HG03378 (cell line): ENCODE measurements around the gene SRC.

Experiments
- ATAC-seq: cut with Tn5 transposase; IDR thresholded peaks from one replicate; pipeline ENCODE4 v1.9.1; 2021; ENCODE audit warnings: mild to moderate bottlenecking, moderate library complexity; ENCODE audit not compliant: unreplicated experiment

SRC gene

DNA sequence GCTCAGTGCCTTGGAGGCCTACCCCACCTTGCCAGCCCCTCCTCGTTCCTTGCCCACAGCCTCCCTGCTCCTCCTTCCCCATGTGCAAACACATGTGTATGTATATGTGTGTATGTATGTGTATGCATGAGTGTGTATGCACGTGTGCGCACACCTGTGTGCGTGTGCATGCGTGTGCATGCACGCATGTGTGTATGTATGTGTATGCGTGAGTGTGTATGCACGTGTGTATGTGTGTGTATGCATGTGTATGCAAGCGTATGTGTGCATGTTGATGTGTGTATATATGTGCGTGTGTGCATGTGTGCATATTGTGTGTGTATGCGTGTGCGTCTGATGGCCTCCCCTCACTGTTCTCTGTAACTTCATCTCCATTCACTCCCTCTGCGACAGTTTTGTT, 74.7 kb downstream of the SRC start:
- ATAC-seq, result no peak

DNA sequence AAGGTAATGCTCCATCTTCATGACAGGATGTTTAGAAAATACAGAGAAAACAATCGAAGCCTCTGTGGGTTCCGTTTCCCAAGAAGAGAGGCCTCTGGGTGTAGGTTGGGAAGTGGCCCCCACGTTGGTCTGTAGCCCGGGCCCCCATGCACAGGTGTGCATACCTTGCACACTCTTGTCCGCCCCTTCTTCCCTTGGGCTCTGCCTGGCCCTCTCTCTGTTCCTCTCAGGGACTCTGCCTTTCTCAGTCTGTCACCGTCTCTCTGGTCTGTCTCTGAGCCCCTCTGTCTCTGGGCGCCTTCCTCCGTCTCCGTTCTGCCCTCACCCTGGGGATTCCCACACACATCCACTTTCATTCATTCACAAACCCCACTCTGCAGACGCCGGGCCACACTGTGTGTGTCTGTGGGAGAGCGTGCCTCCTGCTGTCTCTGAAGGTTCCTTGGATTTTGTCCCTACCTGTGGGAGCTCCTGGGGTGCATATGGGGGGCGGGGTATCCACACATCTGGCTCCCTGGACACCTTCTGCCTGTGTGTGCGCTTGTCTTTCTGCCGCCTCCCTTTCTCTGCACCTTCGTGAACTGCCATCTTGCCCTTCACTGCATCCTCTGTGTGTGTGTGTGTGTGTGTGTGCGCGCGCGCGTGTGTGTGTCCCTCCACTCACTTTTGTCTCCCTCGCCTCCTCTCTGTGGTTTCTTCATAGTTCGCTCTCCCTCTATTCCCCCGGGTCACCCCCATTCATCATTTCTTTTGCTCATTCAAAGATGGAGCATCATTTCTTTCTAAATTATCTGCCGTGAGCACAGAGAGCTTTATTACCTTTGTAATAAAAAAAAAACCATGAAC, 75.3 kb downstream of the SRC start:
- ATAC-seq, result no peak

DNA sequence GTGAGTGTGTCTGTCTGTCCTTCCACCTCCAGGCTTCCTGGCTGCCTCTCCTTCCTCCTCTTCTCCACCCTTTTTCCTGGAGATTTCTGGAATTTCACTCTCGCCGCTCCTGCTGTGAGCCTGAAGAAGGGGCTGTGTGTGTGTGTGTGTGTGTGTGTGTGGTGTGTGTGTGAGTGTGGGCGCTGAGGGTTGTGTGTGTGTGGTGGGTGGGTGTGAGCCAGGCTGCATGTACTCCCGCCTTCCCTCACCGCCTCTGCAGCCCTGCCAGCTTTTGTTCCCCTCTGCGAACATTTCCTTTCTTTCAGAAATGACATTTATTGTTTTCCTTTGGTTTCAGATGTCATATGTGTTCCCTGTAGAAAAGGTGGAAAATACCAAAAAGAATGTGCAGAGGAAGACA, 76.0 kb downstream of the SRC start:
- ATAC-seq, result no peak

DNA sequence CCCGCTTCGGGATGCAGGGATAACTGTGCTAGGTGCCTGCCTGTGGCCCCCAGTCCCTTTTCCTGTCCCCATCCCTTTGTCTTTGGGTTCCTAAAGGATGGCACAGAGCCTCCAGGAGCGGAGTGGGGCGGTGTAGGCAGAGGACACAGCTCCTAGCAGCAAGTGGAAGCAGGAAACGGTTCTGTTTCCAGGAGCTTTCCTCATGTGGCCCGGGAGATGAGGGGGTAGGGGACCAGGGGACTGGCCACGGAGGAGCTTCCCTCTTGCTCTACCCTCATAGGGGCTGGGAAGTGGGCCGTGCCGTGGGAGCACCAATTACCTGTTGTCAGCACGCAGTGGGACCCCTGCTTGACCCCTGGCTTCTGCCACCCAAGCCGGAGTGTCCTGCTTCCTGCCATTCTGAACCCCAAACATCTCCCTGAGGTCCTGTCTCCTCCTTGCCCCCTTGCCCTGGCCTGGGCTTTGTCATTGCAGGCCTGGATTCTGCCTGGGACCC, 76.9 kb downstream of the SRC start:
- no peak for ATAC-seq

DNA sequence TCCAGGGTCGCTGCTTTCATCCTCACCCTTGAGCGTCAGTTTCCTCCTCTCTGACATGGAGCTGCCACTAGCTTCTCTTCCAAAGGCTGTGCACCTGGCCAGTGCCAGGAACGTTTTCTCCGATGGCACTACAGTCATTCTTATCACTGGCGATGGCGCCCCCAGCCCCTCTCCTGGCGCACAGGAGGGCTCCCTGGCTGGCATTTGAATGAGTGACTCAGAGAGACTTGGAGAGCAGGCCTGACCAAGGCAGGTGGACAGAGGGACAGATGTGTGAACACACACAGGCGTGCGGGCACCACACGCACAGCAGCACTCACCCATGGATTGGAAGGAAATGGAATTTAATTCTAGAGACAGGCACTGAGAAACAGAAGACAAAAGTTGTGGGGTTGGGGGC, 77.6 kb downstream of the SRC start:
- no peak for ATAC-seq

DNA sequence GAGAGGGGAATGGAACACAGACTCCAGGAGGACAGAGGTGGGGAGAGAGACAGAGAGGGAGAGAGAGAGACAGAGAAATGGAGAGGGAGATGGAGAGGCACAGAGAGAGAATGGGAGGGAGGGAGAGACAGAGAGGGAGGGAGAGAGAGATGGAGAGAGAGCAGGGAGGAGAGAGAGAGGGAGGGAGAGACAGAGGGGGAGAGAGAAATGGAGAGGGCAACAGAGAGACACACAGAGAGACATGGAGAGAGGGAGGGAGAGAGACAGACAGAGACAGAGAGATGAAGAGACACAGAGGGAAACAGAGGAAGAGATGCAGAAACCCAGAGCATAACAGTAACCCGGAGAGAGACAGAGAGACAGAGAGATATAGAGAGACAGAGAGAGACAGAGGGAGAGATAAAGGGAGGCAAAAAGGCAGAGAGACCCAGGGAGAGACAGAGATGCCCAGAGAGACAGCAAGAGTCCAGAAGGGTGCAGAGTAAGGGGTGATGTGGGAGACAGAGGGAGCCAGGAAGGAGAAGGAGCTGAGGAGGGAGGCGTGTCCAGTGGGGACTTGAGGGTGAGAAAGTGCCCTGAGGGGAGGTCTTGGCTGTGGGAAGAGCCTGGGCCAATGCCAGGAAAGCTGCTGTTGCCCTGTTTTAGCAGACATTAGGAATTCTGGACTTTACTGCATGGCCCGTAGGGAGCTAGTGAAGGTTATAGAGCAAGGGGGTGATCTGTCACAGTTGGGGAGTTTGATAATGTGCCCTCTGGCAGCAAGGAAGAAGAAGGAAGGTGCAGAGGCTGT, 78.3 kb downstream of the SRC start:
- ATAC-seq, result no peak

DNA sequence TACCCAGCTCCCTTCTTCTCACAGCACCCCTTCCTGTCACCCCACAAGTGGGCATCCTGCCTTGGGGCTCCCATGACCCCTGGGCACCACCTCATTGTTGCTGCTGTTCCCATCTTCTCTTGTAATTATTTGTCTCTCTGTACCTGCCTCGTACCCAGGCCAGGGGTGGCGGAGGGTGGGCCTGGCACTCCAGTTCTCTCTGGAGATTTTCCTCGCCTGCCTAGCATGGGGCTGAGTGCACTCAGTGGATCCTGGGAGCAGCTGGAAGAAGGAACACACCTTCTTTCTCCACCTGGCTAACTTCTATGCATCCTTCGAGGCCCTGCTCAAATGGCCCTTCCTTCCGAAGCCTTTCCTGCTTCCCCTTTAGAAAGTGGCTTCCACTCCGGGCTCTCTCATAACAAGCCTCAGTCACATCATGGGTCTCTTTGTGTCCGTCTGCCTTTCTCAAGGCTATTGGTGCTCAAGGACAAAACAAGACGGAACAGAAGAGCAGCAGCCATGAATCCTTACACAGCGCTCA, 79.2 kb downstream of the SRC start:
- no peak for ATAC-seq

DNA sequence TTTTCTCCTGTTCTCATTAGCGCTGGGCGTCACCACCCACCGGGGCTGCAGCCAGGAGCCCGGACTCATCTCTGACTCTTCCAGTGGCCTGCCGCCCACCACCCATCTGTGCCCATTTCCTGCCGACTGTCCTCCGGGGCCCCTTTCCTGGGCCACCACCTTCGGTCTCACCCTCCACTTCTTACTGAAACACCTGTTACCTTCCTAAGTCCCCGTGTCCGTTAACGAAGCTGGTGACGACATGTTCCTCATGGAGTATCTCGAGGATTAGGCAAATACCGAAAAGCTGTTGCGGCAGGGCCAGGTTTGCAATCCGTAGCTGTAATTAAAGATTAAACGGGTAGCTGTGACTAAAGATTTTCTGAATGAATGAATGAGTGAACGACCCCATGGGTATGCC, 80.2 kb downstream of the SRC start:
- no peak for ATAC-seq

DNA sequence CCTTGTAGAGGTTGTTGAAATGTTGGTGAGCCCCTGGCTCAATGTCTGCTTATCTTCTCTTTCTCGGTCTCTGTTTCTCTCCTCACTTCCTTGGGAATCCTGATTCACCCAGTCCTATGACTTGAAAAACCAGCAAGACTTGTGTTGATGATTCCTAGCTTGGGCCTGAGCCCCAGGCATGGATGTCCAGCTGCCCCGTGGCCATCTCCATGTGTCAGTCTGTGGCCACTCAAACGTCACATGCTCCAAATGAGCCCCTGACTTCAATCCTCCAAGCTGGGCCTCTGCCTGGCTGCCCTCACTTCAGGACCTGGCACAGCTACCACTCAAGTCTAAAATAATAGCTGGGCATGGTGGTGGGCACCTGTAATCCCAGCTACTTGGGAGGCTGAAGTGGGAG, 81.0 kb downstream of the SRC start:
- ATAC-seq, result no peak

DNA sequence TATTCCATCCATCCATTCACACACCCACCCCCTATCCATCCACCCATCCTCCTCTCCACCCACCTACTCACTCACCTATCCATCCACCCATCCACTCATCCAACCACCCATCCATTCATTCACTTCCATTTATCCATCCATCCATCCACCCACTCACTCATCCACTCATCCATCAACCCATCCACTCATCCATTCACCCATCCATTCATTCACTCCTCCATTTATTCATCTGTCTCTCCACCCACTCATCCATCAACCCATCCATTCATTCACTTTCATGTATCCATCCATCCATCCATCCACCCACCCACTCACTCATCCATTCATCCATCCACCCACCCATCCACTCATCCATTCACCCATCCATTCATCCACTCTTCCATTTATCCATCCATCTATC, 84.1 kb downstream of the SRC start:
- ATAC-seq, result no peak

DNA sequence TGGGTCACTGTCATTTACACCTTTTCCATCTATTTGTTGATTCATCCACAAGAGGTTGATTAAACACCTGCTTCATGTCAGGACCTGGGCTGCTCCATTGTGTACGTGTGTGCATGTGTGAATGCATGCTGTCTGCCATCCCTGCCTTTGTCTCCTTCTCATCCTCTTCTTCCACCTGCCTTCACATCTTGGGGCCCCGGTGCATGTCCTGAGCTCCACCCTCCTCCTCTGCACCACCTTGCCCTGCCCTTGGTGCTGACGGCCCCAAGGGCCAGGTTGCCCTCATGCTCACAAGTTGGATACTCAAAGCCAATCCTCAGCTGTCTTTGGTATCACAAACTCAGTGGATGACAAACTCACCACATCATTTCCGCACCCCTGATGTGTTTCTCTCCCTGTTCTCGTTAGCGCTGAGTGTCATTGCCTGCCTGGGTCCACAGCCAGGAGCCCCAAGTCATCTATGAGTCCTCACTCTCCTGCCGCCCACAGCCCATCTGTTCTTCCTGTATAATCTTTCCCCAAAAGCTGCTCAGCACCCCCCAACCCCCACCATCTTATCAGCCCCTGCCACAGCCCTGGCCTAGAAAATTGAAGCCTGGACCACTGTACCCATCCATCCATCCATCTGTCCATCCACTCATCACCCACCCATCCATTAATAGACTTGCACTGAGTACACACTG, 85.0 kb downstream of the SRC start:
- no peak for ATAC-seq

DNA sequence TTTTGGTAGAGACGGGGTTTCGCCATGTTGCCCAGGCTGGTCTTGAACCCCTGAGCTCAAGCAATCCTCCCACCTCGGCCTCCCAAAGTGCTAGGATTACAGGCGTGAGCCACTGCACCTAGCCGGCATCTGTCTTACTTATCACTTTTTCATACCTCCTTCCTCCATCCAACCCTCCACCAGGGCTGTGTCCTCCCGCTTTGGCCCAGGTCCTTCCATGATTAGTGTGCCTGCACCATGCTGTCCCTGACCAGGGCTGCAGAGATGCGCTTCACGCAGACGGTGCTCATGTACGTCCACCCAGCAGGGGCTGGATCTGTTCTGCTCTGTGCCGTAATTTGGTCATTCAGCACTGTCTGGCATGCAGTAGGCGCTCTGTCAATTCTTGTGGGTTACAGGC, 85.8 kb downstream of the SRC start:
- no peak for ATAC-seq

DNA sequence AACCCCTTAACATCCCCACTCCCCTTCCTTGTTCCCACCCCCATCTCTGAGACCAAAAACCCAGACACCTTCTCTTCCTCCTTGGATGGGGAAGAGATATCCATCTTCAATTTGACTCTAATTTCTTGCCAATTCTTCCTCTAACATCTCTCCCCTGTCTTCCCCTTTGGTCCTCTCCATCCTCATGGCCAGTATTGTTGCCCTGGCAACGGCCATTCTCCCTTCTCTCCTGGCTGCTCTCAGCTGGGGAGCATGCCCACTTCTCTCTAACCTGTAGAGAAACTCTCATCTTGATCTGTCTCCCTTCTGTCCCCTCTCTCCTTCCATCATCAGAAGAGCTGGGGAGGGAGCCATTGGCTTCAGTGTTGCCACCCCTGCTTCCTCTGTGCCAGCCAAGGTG, 86.7 kb downstream of the SRC start:
- ATAC-seq, result no peak

DNA sequence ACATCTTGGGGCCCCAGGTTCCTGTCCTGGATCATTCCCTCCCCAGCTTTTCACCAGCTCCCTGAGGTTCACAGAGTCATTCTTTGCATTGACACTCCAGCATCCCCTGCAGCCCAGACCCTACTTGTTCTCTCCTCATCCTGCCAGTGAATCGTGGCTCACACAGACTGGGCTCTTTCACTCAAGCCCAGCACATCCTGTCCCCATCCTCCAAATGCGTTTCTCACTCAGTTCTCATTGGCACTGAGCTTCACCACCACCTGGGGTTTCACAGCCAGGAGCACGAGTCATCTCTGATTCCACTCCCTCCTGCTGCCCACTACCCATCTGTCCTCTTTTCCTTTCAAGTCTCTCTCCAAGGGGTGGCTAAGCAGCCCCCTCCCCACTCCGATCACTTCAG, 89.7 kb downstream of the SRC start:
- ATAC-seq, result no peak

DNA sequence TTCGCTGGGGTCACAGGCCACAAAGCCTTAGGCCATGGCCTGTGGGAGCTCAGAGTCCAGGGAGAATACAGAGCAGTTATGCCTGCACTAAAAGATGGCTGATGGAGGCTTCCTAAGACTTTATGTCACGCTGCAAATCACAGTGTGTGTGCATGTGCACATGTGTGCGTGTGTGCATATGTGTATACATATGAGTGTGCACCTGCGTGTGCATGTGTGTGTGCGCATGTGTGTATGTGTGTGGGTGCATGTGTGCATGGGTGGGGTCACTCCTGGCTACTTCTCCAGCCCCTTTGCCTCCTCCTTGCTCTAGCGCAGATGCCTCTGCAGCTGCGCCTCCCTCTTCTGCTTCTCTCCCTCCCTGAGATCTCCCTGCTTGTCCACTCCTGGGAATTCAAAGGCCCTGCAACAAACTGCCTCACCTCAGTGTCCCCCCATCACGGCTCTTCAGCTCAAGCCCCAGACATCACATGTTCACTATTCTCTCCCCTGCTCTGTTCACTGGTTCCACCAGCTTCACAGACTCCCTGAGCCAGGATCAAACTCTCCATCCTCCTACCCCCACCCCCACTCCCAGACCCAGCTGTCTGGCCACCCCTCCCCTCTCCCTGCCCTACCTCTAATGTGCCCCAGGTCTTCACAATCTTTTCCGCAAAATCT, 90.7 kb downstream of the SRC start:
- no peak for ATAC-seq

DNA sequence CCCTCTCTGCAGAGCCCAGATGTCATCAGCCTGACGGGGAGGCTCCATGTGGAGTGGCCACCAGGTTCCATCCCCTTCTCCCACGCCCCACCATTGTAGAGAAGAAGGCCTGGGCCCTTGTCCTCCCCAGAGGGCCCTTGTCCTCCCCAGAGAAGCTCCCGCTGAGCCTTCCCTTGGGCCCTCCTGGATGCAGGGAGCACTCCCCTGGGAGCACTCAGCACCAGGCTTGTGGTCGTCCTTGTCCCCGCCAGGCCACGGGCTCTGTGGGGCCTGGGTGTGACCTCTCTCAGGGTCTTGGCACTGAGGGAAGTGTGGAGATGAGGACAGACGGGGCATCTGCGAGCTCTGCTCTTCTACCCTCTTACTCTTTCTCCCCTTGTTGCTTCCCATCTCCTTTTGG, 91.7 kb downstream of the SRC start:
- ATAC-seq, result no peak

DNA sequence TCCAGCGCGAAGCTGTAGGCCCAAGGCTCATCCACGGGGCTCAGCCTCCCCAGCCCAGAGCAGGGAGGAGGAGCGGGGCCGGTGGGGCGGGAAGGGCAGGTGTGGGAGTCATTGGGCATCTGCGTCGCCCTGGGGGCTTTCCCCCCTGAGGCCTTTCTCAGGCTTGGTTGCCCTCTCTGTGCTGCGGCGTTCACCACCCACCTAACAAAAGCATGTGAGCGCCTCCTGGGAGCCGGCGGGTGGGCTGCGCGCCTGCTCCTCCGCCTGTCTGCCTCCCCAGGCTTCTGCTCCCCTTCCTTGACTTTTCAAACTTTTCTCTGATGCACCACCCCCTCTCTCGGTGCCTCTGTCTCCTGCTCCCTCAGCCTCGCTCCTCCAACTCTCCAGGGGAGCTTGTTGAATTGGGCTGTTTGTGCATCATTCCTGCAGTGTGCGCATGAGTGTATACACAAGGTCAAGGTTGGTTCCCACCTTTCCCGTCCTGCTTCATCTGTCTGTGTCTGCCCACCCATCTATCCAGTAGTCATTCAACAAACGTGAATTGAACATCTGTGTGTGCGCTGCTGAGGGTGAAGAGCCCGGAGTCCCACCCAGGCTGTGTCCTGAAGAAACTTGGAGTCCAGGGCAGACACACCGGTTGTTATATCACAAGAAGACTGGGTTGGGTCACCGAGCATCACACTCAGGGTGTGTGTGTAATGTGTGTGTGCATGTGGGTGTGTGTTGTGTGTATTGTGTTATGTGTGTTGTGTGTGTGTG, 92.7 kb downstream of the SRC start:
- no peak for ATAC-seq

DNA sequence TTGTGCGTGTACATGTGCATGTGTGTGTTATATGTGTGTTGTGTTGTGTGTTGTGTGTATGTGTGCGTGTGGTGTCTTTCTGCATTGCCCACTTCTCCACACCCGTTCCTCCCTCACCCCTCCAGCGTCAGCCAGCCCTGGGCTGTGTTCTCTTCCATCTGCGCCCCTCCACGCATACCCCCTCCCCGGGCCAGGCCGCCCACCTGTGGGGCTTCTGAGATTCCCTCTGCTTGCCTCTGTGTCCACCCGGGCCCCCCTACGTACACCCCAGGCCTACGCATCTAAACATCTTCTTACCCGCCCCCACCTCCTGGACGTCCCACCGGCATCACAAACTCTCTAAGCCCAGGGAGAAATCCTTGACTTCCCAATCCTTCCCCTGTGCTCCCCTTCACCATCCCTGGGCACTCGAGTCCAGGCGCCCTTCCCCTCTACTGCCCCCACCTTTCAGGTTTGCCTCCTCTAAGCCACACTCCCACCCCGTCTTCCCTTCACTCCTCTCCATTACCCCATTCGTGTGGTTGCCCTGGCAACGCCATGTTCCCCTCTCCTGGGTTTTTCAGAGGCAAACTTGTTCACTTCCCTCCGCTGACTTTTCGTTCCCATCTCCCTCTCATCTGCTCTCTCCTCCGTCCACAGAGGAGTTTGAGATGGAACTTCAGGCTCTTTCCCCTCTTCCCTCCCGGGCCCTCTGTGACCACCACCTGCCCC, 93.4 kb downstream of the SRC start:
- no peak for ATAC-seq

DNA sequence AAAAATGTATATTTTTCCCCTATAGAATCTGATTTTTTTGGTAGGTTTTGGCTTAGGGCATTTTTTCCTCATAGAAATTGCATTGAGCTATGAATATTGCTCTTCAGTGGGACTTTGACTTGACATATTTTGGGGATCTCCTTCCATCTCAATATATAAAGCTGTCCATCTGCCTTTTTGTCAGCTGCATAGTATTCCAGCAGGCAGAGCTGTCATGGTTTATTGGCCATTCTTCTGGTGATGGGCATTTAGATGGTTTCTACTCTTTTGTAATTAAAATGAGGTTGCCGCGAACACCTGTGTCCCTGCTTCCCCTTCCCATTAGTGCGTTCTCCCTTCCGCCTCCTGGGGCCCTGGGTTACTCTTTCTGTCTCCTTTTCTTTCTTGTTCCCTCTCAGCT, 95.1 kb downstream of the SRC start:
- no peak for ATAC-seq

DNA sequence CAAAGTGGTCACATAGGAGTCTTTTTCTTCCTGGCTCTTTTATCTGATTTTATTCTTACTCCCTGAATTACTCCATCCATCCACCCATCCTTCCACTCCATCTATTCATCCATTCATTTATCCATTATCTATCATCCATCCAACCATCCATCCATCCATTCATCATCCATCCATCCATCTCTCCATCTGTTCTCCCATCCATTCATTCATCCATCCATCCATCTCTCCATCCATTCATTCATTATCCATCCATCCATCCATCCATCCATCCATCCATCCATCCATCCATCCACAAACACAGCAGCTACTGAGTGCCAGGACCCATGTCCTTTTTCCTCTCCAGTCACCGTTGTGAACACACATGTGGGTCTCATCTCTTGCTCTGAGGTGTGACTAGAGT, 96.6 kb downstream of the SRC start:
- no peak for ATAC-seq
